Mesothelial cell of epicardium (in vitro differentiated cells): Measurements from ENCODE around the gene KIF3C. TPM values are rescaled to one million over a fixed set of nuclear protein-coding genes. Genes with fewer than 3 reads are reported as not detected.
"Not testable (repeated sequence)": the region's sequence is repeated elsewhere in the genome, so short reads cannot be mapped to it uniquely, and the experiment has no call there.

Source experiments
- DNase-seq, 2 experiments: peaks; one replicate each; pipeline ENCODE4 v3.0.0; 2021; ENCODE audit warnings: low spot score in 2 of 2; ENCODE audit not compliant: unreplicated experiment in 2 of 2
- H3K27ac Mint-ChIP-seq: 2 replicates; pipeline ENCODE4 v1.8.0; 2021; ENCODE audit warnings: mixed read lengths
- H3K27me3 Mint-ChIP-seq: 2 replicates; pipeline ENCODE4 v1.8.0; 2021; ENCODE audit warnings: low read depth, mixed read lengths
- H3K36me3 Mint-ChIP-seq: 2 replicates; pipeline ENCODE4 v1.8.0; 2021; ENCODE audit warnings: mixed read lengths
- H3K4me1 Mint-ChIP-seq: 2 replicates; pipeline ENCODE4 v1.8.0; 2021; ENCODE audit warnings: mixed read lengths
- H3K4me3 Mint-ChIP-seq: 2 replicates; pipeline ENCODE4 v1.8.0; 2021; ENCODE audit warnings: mild to moderate bottlenecking, moderate library complexity, mixed read lengths
- H3K9me3 Mint-ChIP-seq: 2 replicates; pipeline ENCODE4 v1.8.0; 2021; ENCODE audit warnings: mixed read lengths
- CTCF ChIP-seq: fragments of 200-600 bp; sonication (generic); IDR thresholded peaks from one replicate; pipeline ENCODE4 v1.5.0; 2021; ENCODE audit warnings: antibody characterized with exemption; ENCODE audit not compliant: unreplicated experiment
- total RNA-seq: library from RNA; stranded (reverse); gene quantifications from 3 replicates; pipeline ENCODE4 v1.2.1, GENCODE V29; 2021

The KIF3C gene
- total RNA-seq, 1 donor from 2014 or later: 39.5 TPM

DNA sequence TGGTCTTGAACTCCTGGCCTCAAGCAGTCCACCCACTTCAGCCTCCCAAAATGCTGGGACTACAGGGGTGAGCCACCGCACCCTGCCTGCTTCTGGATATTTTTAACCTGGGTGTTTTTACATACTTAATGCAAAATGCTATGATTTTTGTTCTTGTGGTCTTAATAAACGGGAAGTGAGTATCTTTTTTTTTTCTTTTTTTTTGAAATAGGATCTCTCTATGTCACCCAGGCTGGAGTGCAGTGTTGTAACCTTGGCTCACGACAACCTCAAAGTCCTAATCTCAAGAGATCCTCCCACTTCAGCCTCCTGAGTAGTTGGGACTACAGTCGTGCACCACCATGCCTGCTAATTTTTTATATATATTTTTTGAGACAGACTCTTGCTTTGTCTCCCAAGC is 84.8 kb downstream of the KIF3C start:
- Mint-ChIP-seq H3K4me1 (peaks cover 5% of the 10 kb centered on the region), H3K36me3 (no peaks in the 10 kb centered on the region), H3K27me3 (no peaks in the 10 kb centered on the region), H3K9me3 (peaks cover 5% of the 10 kb centered on the region), H3K4me3 (no peak overlapping the region), H3K27ac (no peak overlapping the region)
- DNase-seq: no peak
- TF ChIP-seq CTCF: no peak

DNA sequence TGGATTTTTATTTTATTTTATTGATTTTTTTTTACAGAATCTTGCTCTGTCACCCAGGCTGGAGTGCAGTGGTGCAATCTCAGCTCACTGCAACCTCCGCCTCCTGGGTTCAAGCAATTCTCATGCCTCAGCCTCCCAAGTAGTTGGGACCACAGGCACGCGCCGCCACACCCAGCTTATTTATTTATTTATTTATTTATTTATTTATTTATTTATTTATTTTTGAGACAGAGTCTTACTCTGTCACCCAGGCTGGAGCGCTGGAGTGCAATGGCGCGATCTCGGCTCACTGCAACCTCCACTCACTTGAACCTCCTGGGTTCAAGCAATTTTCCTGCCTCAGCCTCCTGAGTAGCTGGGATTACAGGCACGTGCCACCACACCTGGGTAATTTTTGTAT is 86.0 kb downstream of the KIF3C start:
- not testable (repeated sequence) for H3K4me1 Mint-ChIP-seq, H3K4me3 Mint-ChIP-seq, H3K27ac Mint-ChIP-seq, H3K9me3 Mint-ChIP-seq, H3K36me3 Mint-ChIP-seq, DNase-seq, H3K27me3 Mint-ChIP-seq

DNA sequence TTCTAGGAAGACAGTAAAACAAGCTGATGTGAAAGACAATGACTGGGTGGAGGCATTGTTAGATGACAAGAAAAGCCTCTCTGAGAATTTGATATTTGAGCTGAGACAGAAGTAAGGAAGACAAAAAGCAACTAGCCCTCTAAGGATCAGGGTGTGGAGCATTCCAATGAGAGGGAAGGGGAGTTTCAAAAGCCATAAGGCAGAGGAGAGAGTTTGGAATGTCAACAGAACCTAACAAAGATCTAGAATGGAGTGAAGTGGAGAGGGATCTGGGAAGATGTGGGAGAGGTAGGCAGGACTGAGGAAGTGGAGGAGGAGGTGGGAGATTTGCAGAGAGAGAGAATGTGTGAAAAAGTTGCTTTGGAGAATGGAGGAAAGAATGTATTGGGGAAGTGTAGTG is 86.7 kb downstream of the KIF3C start:
- Mint-ChIP-seq H3K27ac (no peak overlapping the region), H3K4me3 (no peak overlapping the region), H3K4me1 (peaks cover 5% of the 10 kb centered on the region), H3K27me3 (no peaks in the 10 kb centered on the region), H3K36me3 (no peaks in the 10 kb centered on the region), H3K9me3 (no peaks in the 10 kb centered on the region)
- no peak for DNase-seq
- no peak for TF ChIP-seq CTCF

DNA sequence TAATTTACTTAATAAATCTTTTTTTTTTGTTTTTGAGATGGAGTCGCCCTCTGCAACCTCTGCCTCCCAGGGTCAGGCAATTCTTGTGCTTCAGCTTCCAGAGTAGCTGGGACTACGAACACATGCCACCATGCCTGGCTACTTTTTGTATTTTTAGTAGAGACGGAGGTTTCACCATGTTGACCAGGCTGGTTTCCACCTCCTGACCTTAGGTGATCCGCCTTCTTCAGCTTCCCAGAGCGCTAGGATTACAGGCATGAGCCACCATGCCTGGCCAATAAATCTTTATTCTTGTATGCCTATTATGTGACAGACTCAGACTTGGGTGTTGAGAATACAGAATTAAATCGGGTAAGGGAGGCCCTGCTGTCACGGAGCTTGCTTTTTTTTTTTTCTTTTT is 87.3 kb downstream of the KIF3C start:
- Mint-ChIP-seq H3K9me3 (no peaks in the 10 kb centered on the region), H3K4me1 (peaks cover 5% of the 10 kb centered on the region), H3K27ac (no peak overlapping the region), H3K4me3 (no peak overlapping the region), H3K36me3 (no peaks in the 10 kb centered on the region), H3K27me3 (no peaks in the 10 kb centered on the region)
- TF ChIP-seq CTCF: no peak
- DNase-seq: no peak

- Mint-ChIP-seq H3K36me3 (no peaks in the 10 kb centered on the region), H3K4me3 (no peak overlapping the region), H3K4me1 (peaks cover 5% of the 10 kb centered on the region), H3K27me3 (no peaks in the 10 kb centered on the region), H3K27ac (no peak overlapping the region), H3K9me3 (no peaks in the 10 kb centered on the region)
- DNase-seq: no peak
- TF ChIP-seq CTCF: no peak
Measured at GRCh38 chr2:25894135-25894830, 88.0 kb downstream of the KIF3C start.

- DNase-seq: no peak
- Mint-ChIP-seq H3K4me3 (no peak overlapping the region), H3K27ac (no peak overlapping the region), H3K4me1 (peaks cover 5% of the 10 kb centered on the region), H3K36me3 (no peaks in the 10 kb centered on the region), H3K27me3 (peaks cover 10% of the 10 kb centered on the region), H3K9me3 (no peaks in the 10 kb centered on the region)
- no peak for TF ChIP-seq CTCF
Measured at GRCh38 chr2:25891672-25892071, 90.6 kb downstream of the KIF3C start.
